GM12874 (cell line): ENCODE results near the gene PRDM8.

Source experiments
- TF ChIP-seq, protein P1 (sequence below): IDR thresholded peaks from 2 replicates; pipeline ENCODE4 v1.5.1; 2011; ENCODE audit warnings: low read depth, mild to moderate bottlenecking, control low read depth, low read length, moderate library complexity; ENCODE audit not compliant: insufficient read depth

The PRDM8 gene

DNA sequence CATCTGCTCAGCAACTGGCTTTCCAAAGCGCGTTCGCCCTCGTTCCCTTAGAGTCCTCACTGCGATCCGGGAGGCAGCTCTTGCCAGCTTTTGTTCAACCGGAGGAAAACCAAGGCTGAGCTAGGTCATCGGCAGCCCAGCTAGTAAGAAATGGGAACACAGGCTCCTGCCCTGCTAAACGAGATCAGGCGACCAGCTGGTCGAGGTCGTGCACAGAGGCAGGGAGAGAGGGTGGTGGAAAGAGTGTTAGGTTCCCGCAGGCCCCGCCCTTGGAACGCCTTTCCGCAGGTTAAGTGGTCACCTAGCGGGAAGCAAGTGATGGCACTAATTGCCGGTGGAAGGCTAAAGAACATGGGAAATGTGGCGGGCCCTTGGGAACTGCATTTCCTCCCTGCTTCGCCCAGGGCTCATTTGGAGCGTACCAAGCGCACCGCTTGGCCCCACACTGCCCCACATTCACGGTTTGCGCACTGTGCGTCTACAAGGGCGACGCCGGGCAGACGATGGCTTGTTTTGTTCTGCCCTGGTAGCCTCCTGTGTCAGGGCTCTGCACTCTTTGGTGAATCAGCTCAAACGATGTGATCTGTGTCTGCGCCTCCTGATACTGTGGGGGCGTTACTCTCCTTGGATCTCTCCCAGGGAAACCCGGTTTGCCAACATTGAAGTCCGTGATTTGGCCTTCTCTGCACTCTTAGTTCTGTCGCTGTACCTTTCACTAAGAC, 7.2 kb upstream of the PRDM8 start:
- TF ChIP-seq, protein P1, sequence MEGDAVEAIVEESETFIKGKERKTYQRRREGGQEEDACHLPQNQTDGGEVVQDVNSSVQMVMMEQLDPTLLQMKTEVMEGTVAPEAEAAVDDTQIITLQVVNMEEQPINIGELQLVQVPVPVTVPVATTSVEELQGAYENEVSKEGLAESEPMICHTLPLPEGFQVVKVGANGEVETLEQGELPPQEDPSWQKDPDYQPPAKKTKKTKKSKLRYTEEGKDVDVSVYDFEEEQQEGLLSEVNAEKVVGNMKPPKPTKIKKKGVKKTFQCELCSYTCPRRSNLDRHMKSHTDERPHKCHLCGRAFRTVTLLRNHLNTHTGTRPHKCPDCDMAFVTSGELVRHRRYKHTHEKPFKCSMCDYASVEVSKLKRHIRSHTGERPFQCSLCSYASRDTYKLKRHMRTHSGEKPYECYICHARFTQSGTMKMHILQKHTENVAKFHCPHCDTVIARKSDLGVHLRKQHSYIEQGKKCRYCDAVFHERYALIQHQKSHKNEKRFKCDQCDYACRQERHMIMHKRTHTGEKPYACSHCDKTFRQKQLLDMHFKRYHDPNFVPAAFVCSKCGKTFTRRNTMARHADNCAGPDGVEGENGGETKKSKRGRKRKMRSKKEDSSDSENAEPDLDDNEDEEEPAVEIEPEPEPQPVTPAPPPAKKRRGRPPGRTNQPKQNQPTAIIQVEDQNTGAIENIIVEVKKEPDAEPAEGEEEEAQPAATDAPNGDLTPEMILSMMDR = no peak

DNA sequence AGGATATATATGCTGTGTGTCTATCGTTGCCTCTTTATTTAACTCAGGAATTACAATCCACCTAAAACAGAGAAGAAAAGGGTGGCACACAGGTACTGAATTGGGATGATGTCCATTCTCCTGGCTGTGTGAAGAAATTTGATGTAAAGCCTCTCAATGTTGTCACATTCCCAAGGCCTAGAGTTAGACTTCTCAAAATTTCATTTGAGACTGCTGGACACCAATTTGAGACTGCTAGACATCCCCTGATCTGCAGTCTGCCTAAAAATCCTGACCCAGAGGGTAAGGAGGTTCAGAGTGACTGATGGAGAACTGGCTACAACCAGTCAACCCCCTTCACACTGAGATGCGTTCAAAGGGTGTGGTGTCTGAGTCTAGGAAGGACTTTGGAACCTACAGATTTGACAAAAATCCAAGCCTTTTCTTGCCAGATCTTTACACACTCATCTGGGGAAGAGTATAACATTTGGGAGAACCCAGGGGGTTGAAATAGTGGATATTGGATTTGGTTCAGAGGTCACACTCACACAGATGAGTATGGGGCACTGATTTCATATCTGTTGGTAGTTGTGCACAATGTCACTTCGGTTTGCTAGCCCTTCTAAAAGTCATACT, 4.9 kb upstream of the PRDM8 start:
- TF ChIP-seq, protein P1 = no peak

DNA sequence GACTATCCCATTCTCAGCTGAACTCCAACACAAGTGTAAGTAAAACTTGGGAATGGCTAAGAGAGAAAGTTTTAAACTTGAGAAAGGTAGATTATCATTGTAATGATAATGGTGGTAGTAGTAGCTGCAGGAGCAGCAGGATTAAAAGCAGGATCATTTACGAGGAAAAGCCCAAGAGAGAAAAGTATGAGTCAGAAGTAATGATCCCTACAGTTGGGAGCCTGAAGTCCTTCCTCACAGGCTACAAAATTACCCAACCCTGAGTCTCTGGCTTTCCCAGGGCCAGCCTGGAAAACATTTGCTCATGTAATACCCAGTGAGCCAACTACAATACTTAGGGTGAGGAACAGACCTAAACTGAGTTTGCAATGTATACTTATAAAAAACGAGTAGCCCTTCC, 4.4 kb upstream of the PRDM8 start:
- TF ChIP-seq, protein P1 = no peak

DNA sequence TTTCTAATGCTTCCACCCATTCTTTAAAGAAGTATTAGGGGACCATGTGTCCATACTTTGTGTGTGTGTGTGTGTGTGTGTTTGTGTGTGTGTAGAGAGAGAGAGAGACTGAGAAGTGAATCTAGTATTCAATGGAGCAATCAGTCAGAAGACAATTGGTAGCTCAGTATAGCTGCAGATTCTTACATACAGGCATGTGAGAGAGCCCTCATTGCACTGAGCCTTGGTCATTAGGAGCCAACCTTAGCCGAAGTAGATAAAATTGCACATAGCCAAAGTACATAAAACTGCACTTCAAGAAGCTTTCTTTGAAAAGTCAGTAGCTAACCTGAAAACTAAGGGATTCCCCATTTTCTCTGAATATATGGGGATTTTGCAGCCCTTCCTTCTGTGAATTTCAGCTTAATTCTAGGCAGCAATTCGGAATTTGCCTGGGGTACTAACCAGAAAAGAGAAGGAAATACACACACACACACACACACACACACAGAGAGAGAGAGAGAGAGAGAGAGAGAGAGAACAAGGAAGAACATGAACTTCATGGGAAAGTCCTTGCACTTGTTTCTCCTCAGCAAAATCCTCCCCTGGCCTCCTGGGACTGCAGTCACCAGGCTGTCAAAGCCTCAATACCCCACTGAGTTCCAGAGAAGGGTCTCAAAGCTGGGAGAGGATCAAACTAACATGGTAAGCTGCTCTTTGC, 1.7 kb upstream of the PRDM8 start:
- TF ChIP-seq, protein P1 = no peak

DNA sequence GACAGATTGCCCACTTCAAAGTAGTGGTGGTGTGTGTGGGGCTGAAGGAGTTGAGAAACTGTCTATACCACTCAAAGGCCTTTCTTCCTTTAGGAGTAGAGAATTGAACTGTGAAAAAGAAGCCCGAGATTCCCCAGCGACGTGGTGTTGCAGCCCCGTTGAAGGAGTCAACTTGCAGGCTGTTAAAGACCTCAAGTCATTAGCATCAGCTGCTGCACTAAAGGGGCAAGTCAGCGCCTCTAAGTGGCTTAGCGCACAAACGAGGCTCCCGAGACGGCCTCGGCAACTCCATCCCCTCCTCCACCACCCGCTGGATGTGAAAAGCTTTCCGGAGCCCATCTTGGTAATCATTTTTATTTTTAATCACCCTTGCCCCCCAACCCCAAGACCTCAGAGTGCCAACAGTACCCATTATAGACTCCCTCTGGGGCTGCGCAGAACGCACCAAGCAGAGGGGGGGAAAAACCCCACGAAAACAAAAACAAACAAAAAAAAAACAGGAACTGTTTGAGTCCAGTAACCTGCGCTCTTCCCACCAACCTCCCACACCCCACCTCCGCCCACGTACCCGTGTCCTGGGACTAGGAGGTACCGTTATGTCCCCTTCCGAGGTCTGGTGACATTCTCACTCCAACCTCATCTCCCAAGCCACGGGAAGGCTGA, 913 bp upstream of the PRDM8 start:
- TF ChIP-seq, protein P1 = no peak

DNA sequence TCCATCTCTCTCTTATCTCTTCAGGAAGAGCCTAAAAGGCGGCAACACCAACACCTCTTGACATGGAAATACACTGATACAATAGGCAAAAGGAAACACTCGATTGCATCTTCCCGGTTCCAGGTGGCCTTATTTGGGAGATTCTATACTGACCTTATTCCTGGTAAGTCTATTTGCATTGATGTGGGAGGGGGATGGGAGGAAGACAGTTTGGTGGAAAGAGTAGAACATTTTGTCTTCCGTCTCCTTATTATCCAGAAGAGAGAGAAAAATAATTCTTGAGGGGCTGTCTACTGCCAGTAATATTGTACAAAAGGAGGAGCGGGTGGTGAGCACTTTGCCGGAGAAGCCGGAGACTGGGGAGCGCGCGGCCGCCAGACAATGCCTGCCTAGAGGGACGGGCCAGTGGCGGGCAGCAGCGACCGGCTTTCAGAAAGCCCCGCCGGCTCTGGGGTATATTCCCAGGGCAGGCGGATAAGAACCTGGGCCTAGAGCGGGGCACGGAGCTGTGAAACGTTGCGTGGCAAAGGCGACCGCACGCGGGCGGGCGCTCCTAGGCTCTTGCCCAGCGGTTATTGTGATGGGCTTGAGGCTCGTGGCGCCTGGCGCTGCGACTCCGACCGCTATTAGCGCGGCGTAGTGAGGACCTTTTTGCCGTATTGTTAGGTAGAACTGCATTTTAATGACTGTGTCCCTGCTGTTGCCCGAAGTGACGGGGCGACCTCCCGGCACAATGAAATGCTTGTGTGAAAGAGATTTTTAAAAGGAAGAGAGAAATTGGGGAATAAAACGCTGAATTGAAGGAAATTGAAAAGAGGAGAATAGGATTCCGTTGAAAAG, 518 bp downstream of the PRDM8 start:
- TF ChIP-seq, protein P1 = no peak
